ENCODE data around the gene OPA3.
A peak's percentile ranks its signal among the peaks of the same experiment; 100 is the strongest.
"Not testable (repeated sequence)": the region's sequence is repeated elsewhere in the genome, so short reads cannot be mapped to it uniquely, and the experiment has no call there.

The OPA3 gene

GRCh38 chr19:45584332-45585157 lies at the start of gene OPA3:
Gene OPA3 (minus strand): TSS chr19:45584802. CDS start chr19:45584764, 38 bp downstream.
- H3K4me1 ChIP-seq: peaks cover 33% of the 10 kb centered on the region
- peak within 1 kb of the TSS; percentile 92 for H3K27ac ChIP-seq
- TF ChIP-seq Cebpa-rat (IDR thresholded peaks at IDR 0.05): no peak

GRCh38 chr19:45632468-45633196 lies 48.0 kb upstream of the OPA3 start:
- TF ChIP-seq Cebpa-rat (IDR thresholded peaks at IDR 0.05): no peak
- Histone ChIP-seq H3K36me3 (peaks cover 34% of the 10 kb centered on the region), H3K27ac (no peak overlapping the region), H3K27me3 (no peaks in the 10 kb centered on the region), H3K4me3 (no peak overlapping the region), H3K9ac (no peak overlapping the region), H3K9me3 (no peaks in the 10 kb centered on the region), H4K20me1 (no peaks in the 10 kb centered on the region), H3K4me2 (no peak overlapping the region), H3K4me1 (no peaks in the 10 kb centered on the region)

More at GRCh38 chr19:45584332-45585157, at the start of gene OPA3:
- Histone ChIP-seq H3K36me3 (0 out of 2 replicates have a peak, but pooled peaks cover 9% of the 10 kb centered on the region), H4K20me1 (no peaks in the 10 kb centered on the region), H3K27me3 (no peaks in the 10 kb centered on the region), H3K4me2 (peak within 1 kb of the TSS; percentile 92), H3K9ac (peak within 1 kb of the TSS; percentile 90), H3K9me3 (no peaks in the 10 kb centered on the region), H3K4me3 (peak within 1 kb of the TSS; percentile 79)

GRCh38 chr19:45630463-45630862 lies 45.9 kb upstream of the OPA3 start:
- H3K9ac ChIP-seq: no peak overlapping the region
- H3K36me3 ChIP-seq: peaks cover 51% of the 10 kb centered on the region
- no peaks in the 10 kb centered on the region for H3K9me3 ChIP-seq
- H3K27ac ChIP-seq: no peak overlapping the region
- no peaks in the 10 kb centered on the region for H3K27me3 ChIP-seq
- no peaks in the 10 kb centered on the region for H3K4me1 ChIP-seq
- H3K4me2 ChIP-seq: no peak overlapping the region
- no peaks in the 10 kb centered on the region for H4K20me1 ChIP-seq
- no peak overlapping the region for H3K4me3 ChIP-seq
- no peak for TF ChIP-seq Cebpa-rat (IDR thresholded peaks at IDR 0.05)

- Histone ChIP-seq H3K4me2 (no peak overlapping the region), H3K27me3 (no peaks in the 10 kb centered on the region), H4K20me1 (no peaks in the 10 kb centered on the region), H3K27ac (no peak overlapping the region), H3K9ac (no peak overlapping the region), H3K9me3 (no peaks in the 10 kb centered on the region), H3K4me3 (no peak overlapping the region), H3K4me1 (no peaks in the 10 kb centered on the region), H3K36me3 (peaks cover 58% of the 10 kb centered on the region)
- TF ChIP-seq Cebpa-rat (IDR thresholded peaks at IDR 0.05): no peak
Observed at GRCh38 chr19:45629704-45630103, 45.1 kb upstream of the OPA3 start.

GRCh38 chr19:45628219-45628618 lies 43.6 kb upstream of the OPA3 start:
- H3K9ac ChIP-seq, H4K20me1 ChIP-seq, H3K4me2 ChIP-seq, H3K27me3 ChIP-seq, H3K4me1 ChIP-seq, H3K27ac ChIP-seq, H3K9me3 ChIP-seq, H3K4me3 ChIP-seq: not testable (repeated sequence)
- peaks cover 72% of the 10 kb centered on the region for H3K36me3 ChIP-seq

- Histone ChIP-seq H3K27ac (no peak overlapping the region), H3K36me3 (peaks cover 99% of the 10 kb centered on the region), H3K9me3 (no peaks in the 10 kb centered on the region), H3K27me3 (no peaks in the 10 kb centered on the region), H3K4me2 (no peak overlapping the region), H3K4me3 (no peak overlapping the region), H3K4me1 (no peaks in the 10 kb centered on the region), H4K20me1 (no peaks in the 10 kb centered on the region), H3K9ac (no peak overlapping the region)
- TF ChIP-seq Cebpa-rat (IDR thresholded peaks at IDR 0.05): no peak
Observed at GRCh38 chr19:45623984-45624383, 39.4 kb upstream of the OPA3 start.

GRCh38 chr19:45621976-45622503 lies 37.4 kb upstream of the OPA3 start:
- Histone ChIP-seq H3K4me3 (no peak overlapping the region), H3K9me3 (no peaks in the 10 kb centered on the region), H3K36me3 (peaks cover 95% of the 10 kb centered on the region), H4K20me1 (no peaks in the 10 kb centered on the region), H3K4me1 (no peaks in the 10 kb centered on the region), H3K27me3 (no peaks in the 10 kb centered on the region), H3K27ac (no peak overlapping the region), H3K4me2 (no peak overlapping the region), H3K9ac (no peak overlapping the region)
- no peak for TF ChIP-seq Cebpa-rat (IDR thresholded peaks at IDR 0.05)

GRCh38 chr19:45621389-45621788 lies 36.8 kb upstream of the OPA3 start:
- no peaks in the 10 kb centered on the region for H3K9me3 ChIP-seq
- peaks cover 95% of the 10 kb centered on the region for H3K36me3 ChIP-seq
- no peak overlapping the region for H3K4me3 ChIP-seq
- no peaks in the 10 kb centered on the region for H4K20me1 ChIP-seq
- no peak overlapping the region for H3K27ac ChIP-seq
- H3K27me3 ChIP-seq: no peaks in the 10 kb centered on the region
- no peak for TF ChIP-seq Cebpa-rat (IDR thresholded peaks at IDR 0.05)
- H3K9ac ChIP-seq: no peak overlapping the region
- peaks cover 4% of the 10 kb centered on the region for H3K4me1 ChIP-seq
- no peak overlapping the region for H3K4me2 ChIP-seq

- Histone ChIP-seq H3K9me3 (no peaks in the 10 kb centered on the region), H3K36me3 (peaks cover 87% of the 10 kb centered on the region), H4K20me1 (no peaks in the 10 kb centered on the region), H3K27me3 (no peaks in the 10 kb centered on the region), H3K4me2 (peak overlapping the region; percentile 34; the same call in 1 of the 2 replicates), H3K9ac (no peak overlapping the region), H3K4me3 (no peak overlapping the region), H3K27ac (0 out of 2 replicates have a peak overlapping the region, but pooled peaks have one; percentile 38), H3K4me1 (peaks cover 7% of the 10 kb centered on the region)
- no peak for TF ChIP-seq Cebpa-rat (IDR thresholded peaks at IDR 0.05)
Observed at GRCh38 chr19:45616704-45617017, 32.1 kb upstream of the OPA3 start.
